NCI-H1417 (cell line): ENCODE data around the gene VWA5B1.
A peak's percentile ranks its signal among the peaks of the same experiment; 100 is the strongest.

Experiments used
- DNase-seq, 3 experiments: peaks; one replicate each; lab custom pipeline; 2025; lab: John Stamatoyannopoulos, UW

The VWA5B1 gene

GRCh38 chr1:20349561-20349960 lies 58.9 kb downstream of the VWA5B1 start:
- no peak for DNase-seq

DNA sequence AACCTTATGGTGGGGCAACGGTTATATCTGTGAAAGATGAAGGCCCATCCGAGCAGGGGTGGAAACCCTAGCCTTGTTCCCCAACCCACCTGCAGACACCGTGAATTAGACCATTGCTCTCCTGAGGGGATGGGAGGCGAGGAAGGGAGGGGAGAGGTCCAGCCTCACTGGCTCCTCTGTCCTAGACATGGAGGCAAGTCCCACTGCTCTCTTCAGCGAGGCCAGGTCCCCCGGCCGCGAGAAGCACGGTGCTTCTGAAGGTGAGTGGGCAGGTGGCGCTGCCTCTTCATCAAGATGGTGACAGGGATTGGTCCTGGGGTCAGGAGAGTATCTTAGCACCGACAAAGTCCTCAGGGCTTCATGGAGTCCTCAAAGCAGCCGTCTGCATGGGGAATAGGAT lies 59.3 kb downstream of the VWA5B1 start:
- no peak for DNase-seq

GRCh38 chr1:20350421-20350820 lies 59.7 kb downstream of the VWA5B1 start:
- no peak for DNase-seq

- no peak for DNase-seq
Measured at GRCh38 chr1:20351911-20352701, 61.4 kb downstream of the VWA5B1 start.

DNA sequence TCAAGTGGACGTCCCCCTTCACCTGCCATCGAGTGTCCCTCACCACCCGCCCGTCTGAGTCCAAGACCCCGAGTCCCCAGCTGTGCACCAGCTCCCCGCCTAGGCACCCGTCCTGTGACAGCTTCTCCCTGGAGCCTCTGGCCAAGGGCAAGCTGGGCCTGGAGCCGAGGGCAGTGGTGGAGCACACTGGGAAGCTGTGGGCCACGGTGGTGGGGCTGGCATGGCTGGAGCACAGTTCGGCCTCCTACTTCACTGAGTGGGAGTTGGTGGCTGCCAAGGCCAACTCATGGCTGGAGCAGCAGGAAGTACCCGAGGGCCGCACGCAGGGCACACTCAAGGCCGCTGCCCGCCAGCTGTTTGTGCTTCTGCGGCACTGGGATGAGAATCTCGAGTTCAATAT lies 63.2 kb downstream of the VWA5B1 start:
- no peak for DNase-seq

DNA sequence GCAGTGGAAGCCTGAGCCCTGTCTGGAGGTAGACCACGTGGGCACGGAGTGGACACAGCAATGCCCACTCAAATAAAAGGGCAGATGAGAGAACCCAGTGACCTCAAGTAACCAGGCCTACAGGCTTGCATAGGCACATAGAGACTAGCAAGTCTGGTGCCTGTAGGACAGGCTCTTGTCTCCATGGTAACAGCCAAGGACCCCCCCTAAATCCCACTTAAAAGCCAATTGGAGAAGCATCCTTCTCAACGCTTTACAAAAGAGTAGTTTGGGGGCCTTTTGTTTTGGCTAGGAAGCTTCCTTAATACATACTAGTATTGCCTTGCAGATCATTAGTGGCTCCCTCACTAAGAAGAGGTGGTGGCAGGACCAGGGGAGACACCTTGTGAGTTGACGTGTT lies 63.9 kb downstream of the VWA5B1 start:
- no peak for DNase-seq

- DNase-seq, result no peak
Measured at GRCh38 chr1:20355101-20355827, 64.6 kb downstream of the VWA5B1 start.

DNA sequence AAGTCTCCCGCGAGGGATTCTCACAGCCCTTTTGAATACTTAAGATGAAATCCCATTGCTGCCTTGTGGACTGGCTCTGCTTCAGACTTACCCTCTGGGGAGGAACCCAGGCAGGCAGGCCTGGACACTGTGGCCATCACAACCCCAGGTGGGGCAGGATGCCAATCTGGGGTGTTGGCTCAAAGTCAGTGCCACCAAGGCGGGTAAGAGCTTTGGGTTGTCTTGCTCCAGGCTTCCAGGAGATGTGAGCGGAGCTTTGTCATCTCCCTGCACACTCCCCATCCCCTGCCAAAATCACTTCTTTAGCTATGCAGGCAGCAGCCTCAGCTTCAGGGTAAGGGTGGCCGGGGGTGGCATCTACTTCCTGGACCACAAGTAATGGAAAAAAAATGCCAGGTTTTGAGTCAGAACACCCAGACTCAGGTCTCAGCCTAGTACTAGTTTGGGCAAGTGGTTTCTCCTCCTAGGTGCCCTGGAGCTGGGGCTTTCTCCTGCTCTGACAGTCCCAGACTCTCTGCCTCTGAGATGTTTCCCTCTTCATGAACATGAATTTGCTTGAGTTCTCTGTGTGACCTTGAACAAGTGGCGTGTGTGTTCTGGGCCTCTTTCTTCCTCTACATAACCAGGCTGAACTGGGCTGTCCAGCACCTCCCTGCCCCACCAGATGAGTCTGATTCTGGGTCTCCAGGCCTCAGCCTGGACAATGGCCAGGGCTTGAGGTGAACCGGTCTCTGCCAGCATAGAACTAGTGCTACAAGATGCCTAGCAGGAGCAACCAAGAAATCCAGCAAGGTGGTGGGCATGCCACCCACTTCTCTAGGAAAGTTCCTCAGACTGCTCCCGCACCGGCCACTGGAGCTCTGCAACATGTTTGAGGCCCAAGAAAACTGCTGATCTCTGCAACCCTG lies 65.4 kb downstream of the VWA5B1 start:
- DNase-seq, result no peak

DNA sequence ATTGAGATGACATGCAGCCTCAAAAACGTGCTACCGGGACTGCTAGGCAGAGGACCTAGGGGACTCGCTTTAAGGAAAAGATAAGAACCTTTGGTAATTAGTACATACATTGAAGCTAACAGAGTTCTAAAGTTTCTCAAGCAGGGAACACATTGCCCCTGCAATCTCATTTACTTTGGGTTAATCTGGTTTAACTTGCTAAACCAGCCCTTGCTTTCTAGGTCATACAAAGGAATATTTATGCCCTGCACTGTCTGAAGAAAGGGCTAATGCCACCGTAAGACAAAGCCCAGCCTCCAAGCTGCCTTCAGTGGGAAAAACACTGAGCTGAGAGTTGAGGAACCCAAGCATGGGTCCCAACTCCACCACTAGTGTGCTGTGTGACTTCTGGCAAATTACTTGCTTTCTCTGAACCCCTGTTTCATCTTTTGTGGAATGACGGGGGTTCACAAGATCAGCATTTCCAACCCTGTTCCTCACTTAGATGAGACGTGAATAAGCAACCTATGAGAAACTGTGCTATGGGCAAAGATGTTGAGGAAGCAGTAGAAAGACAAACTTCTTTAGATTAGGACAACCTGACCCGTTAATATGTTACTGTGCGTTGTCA lies 66.3 kb downstream of the VWA5B1 start:
- no peak for DNase-seq

GRCh38 chr1:20357796-20358195 lies 67.1 kb downstream of the VWA5B1 start:
- no peak for DNase-seq

GRCh38 chr1:20358761-20359263 lies 68.1 kb downstream of the VWA5B1 start:
- DNase-seq, result peak; percentile 54 to 81 (median 73)

DNA sequence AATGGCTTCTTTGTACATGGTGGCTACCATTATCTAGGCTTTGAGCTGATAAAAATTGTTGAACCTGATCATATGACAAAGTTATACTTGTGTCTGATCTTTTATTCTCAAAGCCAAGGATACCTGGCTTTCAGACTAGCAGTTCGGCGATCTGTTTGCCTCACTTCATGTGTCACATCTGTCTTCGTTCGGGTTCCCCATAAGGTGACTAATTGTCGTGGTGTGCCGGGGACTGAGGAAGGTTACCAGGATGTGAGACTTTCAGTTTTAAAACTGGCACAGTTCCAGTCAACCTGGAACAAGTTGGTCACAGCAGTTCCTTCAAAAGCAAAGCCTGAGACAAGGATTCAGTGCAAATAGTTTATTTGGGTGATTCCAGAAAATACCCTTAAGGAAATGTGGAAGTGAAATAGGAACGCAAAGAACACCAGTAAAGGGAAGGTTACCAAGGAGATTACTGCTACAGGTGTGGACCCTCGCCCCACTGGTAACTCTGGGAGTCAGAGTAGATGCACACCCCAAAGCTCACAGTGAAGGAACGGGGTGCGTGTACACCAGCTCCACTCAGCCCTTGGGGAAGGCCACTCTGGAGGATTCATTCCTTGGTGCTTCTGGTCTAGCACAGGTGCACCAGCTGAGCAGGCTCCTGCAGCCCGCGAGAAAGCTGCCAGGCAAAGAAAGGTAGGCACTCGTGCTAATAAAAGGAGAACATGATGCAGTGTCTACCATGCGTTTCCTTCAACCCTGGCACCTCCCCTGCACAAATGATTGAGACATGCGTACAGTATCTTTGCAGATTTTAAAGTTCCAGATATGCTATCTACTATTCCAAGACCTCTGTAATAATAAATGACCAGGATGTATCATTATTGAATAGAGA lies 69.0 kb downstream of the VWA5B1 start:
- DNase-seq, result peak in 2 of 3 experiments; percentile 19 to 33

- DNase-seq, result no peak
Measured at GRCh38 chr1:20361401-20361800, 70.7 kb downstream of the VWA5B1 start.

- DNase-seq, result peak; percentile 57 to 71 (median 66)
Measured at GRCh38 chr1:20361805-20362381, 71.2 kb downstream of the VWA5B1 start.

DNA sequence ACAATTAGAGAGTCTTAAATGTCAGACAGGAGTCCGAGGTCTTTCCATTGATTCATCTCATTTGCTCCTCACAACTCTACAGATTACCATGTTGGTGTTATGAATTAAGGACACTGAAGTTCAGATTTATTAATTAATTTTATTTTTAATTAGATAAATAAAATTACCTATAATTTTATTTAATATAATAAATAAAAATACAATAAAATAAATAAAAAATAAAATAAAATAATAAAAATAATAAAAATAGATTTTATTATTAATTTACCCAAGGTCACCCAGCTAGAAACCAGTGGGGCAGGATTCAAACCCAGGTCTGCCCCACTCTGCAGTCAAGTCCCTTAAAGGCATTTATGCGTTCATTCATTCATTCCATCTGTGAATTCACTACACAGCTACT lies 72.2 kb downstream of the VWA5B1 start:
- no peak for DNase-seq

DNA sequence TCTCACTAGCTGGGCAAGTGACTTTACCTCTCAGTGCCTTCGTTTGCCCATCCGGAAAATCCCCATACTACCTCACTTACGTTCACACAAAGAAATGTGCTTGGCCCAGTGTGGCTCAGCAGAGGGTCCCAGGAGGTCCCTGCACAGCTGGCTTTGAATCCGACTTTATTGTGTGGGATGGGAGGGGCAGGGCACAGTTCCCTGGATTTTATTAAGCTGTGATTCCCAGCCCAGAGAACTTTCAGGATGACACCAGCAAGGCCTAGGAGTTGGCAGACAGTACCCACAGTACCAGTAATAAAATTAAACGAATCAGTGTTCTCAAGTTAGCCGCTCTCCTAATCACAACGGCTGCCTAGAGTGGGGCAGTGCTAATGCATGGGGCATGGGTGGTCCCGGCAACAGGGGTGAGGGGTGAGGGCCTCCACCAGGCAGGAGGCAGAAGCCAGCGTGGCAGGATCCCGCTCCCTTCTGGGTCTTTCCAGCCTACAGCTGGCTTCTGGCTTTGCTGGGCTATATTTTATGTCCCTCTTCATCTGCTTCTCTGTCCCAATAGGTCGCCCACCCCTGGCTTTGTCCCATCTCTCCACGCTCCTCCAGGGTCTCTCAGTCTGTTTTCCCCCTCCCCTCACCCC lies 74.9 kb downstream of the VWA5B1 start:
- no peak for DNase-seq

- peak in 2 of 3 experiments; percentile 63 to 68 for DNase-seq
Measured at GRCh38 chr1:20366056-20366462, 75.4 kb downstream of the VWA5B1 start.

DNA sequence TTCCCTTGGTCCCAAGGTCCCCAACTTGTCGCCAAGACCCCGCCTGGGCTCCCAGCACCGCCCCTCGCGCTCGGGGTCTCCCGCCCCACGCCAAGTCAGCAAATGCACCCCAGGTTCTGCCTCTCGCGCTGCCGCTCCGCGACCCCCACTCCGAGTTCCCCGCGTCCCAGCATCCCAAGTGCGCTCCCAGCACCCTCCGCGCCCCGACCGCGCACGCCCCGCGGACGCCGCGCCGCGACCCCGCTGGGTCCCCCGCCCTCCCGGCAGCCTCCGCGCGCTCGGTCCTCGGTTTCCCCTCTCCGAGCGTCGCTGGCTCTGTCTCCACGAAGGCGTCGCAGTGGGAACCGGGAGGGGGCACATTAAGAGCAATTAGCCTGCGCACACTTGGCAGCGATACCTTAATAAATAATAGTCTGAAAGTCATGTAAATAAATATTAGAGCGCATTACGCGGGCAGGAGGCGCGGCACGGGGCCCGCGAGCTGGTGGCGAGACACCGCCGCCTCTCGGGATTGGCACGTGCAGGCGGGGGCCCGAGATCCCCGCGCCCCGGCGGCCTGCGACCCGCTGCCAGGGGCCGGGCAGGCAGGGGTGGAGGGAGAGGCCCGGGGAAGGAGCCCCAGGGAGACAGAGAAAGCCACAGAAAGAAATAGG lies 75.9 kb downstream of the VWA5B1 start:
- DNase-seq, result peak in 2 of 3 experiments; percentile 78 to 85

GRCh38 chr1:20367116-20367585 lies 76.5 kb downstream of the VWA5B1 start:
- peak in 1 of 3 experiments; percentile 61 for DNase-seq
